ENCODE data around the gene SESTD1.

DNA sequence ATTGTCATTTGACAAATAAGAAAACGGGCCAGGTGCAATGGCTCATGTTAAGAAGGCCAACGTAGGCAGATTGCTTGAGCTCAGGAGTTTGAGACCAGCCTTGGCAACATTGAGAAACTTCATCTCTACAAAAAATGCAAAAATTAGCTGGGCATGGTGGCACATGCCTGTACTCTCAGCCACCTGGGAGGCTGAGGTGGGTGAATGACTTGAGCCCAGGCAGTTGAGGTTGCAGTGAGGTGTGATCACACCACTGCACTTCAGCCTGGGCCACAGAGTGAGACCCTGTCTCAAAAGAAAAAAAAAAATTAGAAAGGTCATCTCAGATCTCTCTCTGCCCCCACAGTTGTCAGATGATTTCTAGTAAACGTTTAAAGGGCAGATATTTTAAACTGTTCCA is 4.4 kb downstream of the SESTD1 start:
- TF ChIP-seq GATA2 (IDR thresholded peaks at IDR 0.05; ENCODE audit: low read depth, low read length) (no peak), GATA3 (IDR thresholded peaks at IDR 0.05; ENCODE audit: low read depth, low read length) (no peak)
